ENCODE data around the gene ALK.

GRCh38 chr2:29591600-29591999 lies 329.8 kb downstream of the ALK start:
- TF ChIP-seq CTCF (IDR thresholded peaks at IDR 0.05) (no peak), EZH2 (IDR thresholded peaks at IDR 0.05; ENCODE audit: borderline replicate concordance, insufficient read depth, low read depth, low read length, poor library complexity, severe bottlenecking) (no peak)
